Measurements from ENCODE around the gene G6PD.
A peak's percentile ranks its signal among the peaks of the same experiment; 100 is the strongest.
"Not testable (repeated sequence)": the region's sequence is repeated elsewhere in the genome, so short reads cannot be mapped to it uniquely, and the experiment has no call there.

G6PD gene

DNA sequence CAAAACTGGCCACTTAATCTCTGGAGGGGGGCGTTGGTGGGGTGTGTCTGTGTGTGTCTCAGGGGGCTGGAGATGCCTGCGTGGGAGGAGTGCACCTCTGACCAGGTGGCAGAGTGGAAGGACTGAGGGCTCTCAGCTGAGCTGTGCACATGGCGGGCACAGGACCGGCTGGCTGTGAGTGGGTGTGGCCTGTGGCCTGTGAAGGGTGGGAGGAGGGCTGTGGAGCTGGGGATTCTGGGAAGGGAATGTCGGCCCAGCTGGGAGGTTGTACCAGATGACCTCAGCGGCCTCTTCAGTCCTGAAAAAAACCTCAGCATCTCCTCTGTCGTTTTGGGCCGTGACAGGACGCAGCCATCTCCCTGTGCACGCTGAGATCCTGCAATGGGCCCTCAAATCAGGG lies 15.6 kb upstream of the G6PD start:
- not testable (repeated sequence) for DNase-seq (ENCODE audit: low read depth)

GRCh38 chrX:154560326-154560725 lies 13.7 kb upstream of the G6PD start:
- not testable (repeated sequence) for H3K36me3 ChIP-seq (ENCODE audit: control insufficient read depth, insufficient read depth, low read length, severe bottlenecking); DNase-seq (ENCODE audit: low read depth); H3K27me3 ChIP-seq (replicated peaks; ENCODE audit: control insufficient read depth, insufficient read depth, low read length); H3K9me3 ChIP-seq (ENCODE audit: control insufficient read depth, low read length); H3K4me3 ChIP-seq (ENCODE audit: low read length); H3K4me1 ChIP-seq (ENCODE audit: control insufficient read depth, insufficient read depth, low read length); H3K9ac ChIP-seq (ENCODE audit: low read length)

More for the DNA sequence above, 15.6 kb upstream of the G6PD start:
- H3K27me3 ChIP-seq (replicated peaks; ENCODE audit: control insufficient read depth, insufficient read depth, low read length); H3K9me3 ChIP-seq (ENCODE audit: control insufficient read depth, low read length); H3K36me3 ChIP-seq (ENCODE audit: control insufficient read depth, insufficient read depth, low read length, severe bottlenecking); H3K4me1 ChIP-seq (ENCODE audit: control insufficient read depth, insufficient read depth, low read length); H3K9ac ChIP-seq (ENCODE audit: low read length); H3K4me3 ChIP-seq (ENCODE audit: low read length): not testable (repeated sequence)

- not testable (repeated sequence) for H3K36me3 ChIP-seq (ENCODE audit: control insufficient read depth, insufficient read depth, low read length, severe bottlenecking); H3K27me3 ChIP-seq (replicated peaks; ENCODE audit: control insufficient read depth, insufficient read depth, low read length); DNase-seq (ENCODE audit: low read depth); H3K9me3 ChIP-seq (ENCODE audit: control insufficient read depth, low read length); H3K9ac ChIP-seq (ENCODE audit: low read length); H3K4me1 ChIP-seq (ENCODE audit: control insufficient read depth, insufficient read depth, low read length); H3K4me3 ChIP-seq (ENCODE audit: low read length)
Measured at GRCh38 chrX:154558896-154559295, 12.2 kb upstream of the G6PD start.

DNA sequence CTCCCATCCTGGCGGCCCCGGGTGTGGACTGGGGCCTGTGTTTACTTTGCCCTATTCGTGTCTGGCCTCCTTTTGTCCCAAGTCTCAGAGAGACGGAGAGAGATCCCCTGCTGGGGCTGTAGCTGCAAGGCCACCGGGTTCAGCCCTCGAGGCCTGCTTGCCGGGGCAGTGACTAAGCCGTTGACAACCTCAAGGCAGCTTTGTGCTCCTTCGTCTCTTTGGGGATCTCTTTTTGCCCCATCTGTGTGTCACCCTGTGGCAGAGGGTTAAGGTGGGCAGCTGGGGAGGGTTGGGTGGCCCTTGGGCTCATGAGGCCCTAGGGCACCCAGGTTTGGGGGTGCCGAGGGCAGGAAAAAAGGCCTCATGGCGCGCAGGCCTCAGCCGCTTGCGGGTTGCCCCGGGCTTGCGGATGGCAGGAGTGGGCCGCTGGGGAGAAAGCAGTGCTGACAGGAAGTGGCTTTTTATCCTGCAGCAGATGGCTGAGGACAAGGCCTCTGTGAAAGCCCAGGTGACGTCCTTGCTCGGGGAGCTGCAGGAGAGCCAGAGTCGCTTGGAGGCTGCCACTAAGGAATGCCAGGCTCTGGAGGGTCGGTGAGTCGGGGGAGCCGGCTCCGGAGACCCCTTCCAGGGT lies 11.5 kb upstream of the G6PD start:
- H3K9me3 ChIP-seq (ENCODE audit: control insufficient read depth, low read length); H3K4me1 ChIP-seq (ENCODE audit: control insufficient read depth, insufficient read depth, low read length); DNase-seq (ENCODE audit: low read depth); H3K4me3 ChIP-seq (ENCODE audit: low read length); H3K9ac ChIP-seq (ENCODE audit: low read length); H3K27me3 ChIP-seq (replicated peaks; ENCODE audit: control insufficient read depth, insufficient read depth, low read length): not testable (repeated sequence)
- peaks cover 11% of the 10 kb centered on the region for H3K36me3 ChIP-seq (ENCODE audit: control insufficient read depth, insufficient read depth, low read length, severe bottlenecking)

DNA sequence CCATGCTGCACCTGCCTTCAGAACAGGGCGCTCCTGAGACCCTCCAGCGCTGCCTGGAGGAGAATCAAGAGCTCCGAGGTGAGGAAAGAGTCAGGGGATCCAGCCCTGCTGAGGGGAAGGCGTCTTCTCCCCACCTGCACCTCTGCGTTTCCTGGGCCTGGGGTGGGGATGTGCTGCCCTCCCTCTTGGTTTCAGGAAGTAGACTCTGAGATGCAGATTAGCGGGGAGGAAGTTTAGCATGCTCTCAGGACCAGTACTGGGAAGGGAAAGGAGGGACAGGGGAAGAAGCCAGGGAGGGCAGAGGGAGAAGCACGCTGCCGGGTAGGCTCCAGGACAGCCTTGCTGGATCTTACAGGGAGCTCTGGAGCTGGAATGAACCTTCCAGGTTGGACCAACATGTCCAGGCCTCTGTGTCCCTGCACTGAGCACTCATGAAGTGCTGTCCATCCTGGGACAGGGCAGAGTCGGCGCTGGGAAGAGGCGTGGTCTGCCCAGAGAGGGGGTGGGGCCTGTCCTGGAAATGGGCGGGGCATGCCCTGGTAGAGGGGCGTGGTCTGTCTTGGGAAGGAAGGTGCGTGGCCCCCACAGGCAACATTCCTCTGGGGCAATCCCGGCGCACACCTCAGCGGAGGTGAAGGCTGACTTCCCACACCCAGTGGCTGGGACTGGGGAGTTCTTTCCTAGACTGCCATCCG lies 5.6 kb upstream of the G6PD start:
- not testable (repeated sequence) for H3K4me3 ChIP-seq (ENCODE audit: low read length); H3K27me3 ChIP-seq (replicated peaks; ENCODE audit: control insufficient read depth, insufficient read depth, low read length); H3K9ac ChIP-seq (ENCODE audit: low read length); H3K4me1 ChIP-seq (ENCODE audit: control insufficient read depth, insufficient read depth, low read length); DNase-seq (ENCODE audit: low read depth); H3K9me3 ChIP-seq (ENCODE audit: control insufficient read depth, low read length)
- H3K36me3 ChIP-seq (ENCODE audit: control insufficient read depth, insufficient read depth, low read length, severe bottlenecking), result peaks cover 15% of the 10 kb centered on the region

GRCh38 chrX:154549766-154550165 lies 3.1 kb upstream of the G6PD start:
- Histone ChIP-seq H3K27me3 (replicated peaks; ENCODE audit: control insufficient read depth, insufficient read depth, low read length) (no peaks in the 10 kb centered on the region), H3K9me3 (ENCODE audit: control insufficient read depth, low read length) (peaks cover 4% of the 10 kb centered on the region), H3K4me1 (ENCODE audit: control insufficient read depth, insufficient read depth, low read length) (peaks cover 15% of the 10 kb centered on the region), H3K4me3 (ENCODE audit: low read length) (peak overlapping the region; percentile 37), H3K9ac (ENCODE audit: low read length) (peak overlapping the region; percentile 20), H3K36me3 (ENCODE audit: control insufficient read depth, insufficient read depth, low read length, severe bottlenecking) (peaks cover 19% of the 10 kb centered on the region)
- DNase-seq (ENCODE audit: low read depth), result peak; percentile 59

- Histone ChIP-seq H3K36me3 (ENCODE audit: control insufficient read depth, insufficient read depth, low read length, severe bottlenecking) (peaks cover 11% of the 10 kb centered on the region), H3K27me3 (replicated peaks; ENCODE audit: control insufficient read depth, insufficient read depth, low read length) (no peaks in the 10 kb centered on the region), H3K4me3 (ENCODE audit: low read length) (peak overlapping the region; percentile 86), H3K9me3 (ENCODE audit: control insufficient read depth, low read length) (peaks cover 4% of the 10 kb centered on the region), H3K9ac (ENCODE audit: low read length) (peak overlapping the region; percentile 92), H3K4me1 (ENCODE audit: control insufficient read depth, insufficient read depth, low read length) (peaks cover 30% of the 10 kb centered on the region)
- peak; percentile 59 for DNase-seq (ENCODE audit: low read depth)
Measured at GRCh38 chrX:154548028-154548316, 1.3 kb upstream of the G6PD start.

DNA sequence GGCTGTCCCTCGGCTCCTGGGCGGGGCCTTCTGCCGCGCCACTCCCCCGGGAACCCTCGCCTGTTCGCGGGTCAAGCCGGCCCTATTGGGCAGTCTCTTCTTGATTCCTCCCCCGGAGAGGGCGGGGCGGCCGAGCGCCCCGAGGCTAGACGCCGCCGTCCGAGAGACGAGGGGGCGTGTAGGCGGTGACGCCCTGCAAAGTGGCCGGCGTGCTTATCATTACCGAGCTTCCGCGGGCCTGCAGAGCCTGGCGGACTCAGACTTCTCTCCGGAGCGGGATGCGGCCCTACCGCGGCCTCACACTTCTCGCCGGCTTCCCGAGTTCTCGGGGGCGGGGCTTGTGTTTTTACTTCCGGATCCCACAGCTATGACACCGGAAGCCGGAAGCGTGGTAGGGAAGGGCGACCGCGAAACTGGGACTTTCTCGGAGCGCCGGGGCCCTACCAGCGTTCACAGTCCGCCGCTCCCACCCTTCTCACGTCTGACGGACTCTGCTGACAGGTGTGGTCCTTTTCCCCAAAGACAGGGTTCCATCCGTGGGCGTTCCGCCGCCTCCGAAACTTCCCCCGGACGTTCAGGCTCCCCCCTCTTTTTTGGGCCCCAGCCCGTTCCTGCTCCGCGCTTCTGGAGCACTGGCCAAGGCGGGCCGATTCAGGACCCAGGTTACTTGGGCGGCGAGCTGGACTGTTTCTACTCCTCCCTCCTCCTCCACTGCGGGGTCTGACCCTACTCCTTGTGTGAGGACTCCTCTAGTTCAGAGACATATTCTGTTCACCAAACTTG lies 790 bp upstream of the G6PD start, which contains the start of gene IKBKG:
TSS of gene IKBKG (plus strand) at position 376 of the 783 bp plus-strand sequence. CDS start 4,383 bp downstream, outside the sequence.
- DNase-seq (ENCODE audit: low read depth), result peak; percentile 92
- Histone ChIP-seq H3K4me3 (ENCODE audit: low read length) (peak within 1 kb of the TSS; percentile 86), H3K36me3 (ENCODE audit: control insufficient read depth, insufficient read depth, low read length, severe bottlenecking) (peaks cover 10% of the 10 kb centered on the region), H3K27me3 (replicated peaks; ENCODE audit: control insufficient read depth, insufficient read depth, low read length) (no peaks in the 10 kb centered on the region), H3K4me1 (ENCODE audit: control insufficient read depth, insufficient read depth, low read length) (peaks cover 35% of the 10 kb centered on the region), H3K9me3 (ENCODE audit: control insufficient read depth, low read length) (peaks cover 4% of the 10 kb centered on the region), H3K9ac (ENCODE audit: low read length) (peak within 1 kb of the TSS; percentile 92)

GRCh38 chrX:154545673-154546274 lies 872 bp downstream of the G6PD start:
- Histone ChIP-seq H3K4me3 (ENCODE audit: low read length) (peak overlapping the region; percentile 86), H3K36me3 (ENCODE audit: control insufficient read depth, insufficient read depth, low read length, severe bottlenecking) (peaks cover 10% of the 10 kb centered on the region), H3K9me3 (ENCODE audit: control insufficient read depth, low read length) (peaks cover 4% of the 10 kb centered on the region), H3K9ac (ENCODE audit: low read length) (peak overlapping the region; percentile 92), H3K27me3 (replicated peaks; ENCODE audit: control insufficient read depth, insufficient read depth, low read length) (no peaks in the 10 kb centered on the region), H3K4me1 (ENCODE audit: control insufficient read depth, insufficient read depth, low read length) (peaks cover 50% of the 10 kb centered on the region)
- DNase-seq (ENCODE audit: low read depth), result no peak

DNA sequence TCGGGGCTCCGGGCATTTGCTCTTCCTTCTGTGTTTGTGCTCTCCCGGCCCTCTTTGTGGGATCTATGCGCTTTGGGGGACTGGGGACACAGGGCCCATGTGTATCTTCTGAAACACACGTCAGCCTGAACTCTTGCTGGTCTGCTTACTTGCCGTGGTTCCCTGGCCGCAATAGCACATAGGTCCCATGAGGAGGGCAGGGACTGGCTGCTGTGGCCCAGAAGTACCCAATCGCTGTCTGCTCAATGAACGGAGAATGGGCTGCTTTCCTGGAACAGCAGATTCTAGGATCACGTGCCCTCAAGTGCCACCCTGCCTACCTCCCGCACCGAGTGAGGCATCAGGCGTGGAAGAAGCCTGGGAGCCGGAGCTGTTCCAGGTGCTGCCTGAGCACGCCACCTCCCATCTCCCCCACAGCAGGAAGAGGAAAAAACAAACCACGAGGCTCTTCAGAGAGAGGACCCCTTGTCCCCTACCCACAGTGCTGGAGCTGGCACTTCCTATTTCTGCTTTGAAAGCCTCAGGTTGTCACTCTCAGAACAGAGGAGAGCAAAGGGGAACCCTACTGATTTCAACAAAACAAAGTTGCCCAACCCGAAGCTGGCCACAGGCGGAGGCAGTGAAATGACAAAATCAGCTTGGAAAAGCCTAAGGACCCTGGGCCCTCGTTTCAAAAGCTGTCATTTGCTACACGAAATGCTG lies 3.8 kb downstream of the G6PD start:
- Histone ChIP-seq H3K36me3 (ENCODE audit: control insufficient read depth, insufficient read depth, low read length, severe bottlenecking) (peaks cover 17% of the 10 kb centered on the region), H3K27me3 (replicated peaks; ENCODE audit: control insufficient read depth, insufficient read depth, low read length) (no peaks in the 10 kb centered on the region), H3K4me3 (ENCODE audit: low read length) (peak overlapping the region; percentile 62), H3K4me1 (ENCODE audit: control insufficient read depth, insufficient read depth, low read length) (peaks cover 43% of the 10 kb centered on the region), H3K9me3 (ENCODE audit: control insufficient read depth, low read length) (peaks cover under 1% of the 10 kb centered on the region), H3K9ac (ENCODE audit: low read length) (peak overlapping the region; percentile 85)
- no peak for DNase-seq (ENCODE audit: low read depth)
